ENCODE data around the gene LSP1. TPM values are rescaled to one million over a fixed set of nuclear protein-coding genes. Genes with fewer than 3 reads are reported as not detected.

Gene LSP1
- total and polyA plus RNA-seq, 2 of the 8 experiments (the other 6 are each of a cell fraction or from before 2014, with no cell fraction given): 0.03 TPM; not detected in 1

GRCh38 chr11:1866776-1867175 lies 13.9 kb downstream of the LSP1 start:
- Histone ChIP-seq H3K27ac (ENCODE audit: low read depth, low read length) (no peak overlapping the region), H3K23me2 (ENCODE audit: low read depth, low read length) (peaks cover 4% of the 10 kb centered on the region; the same call in 1 of the 2 replicates), H3K9me3 (ENCODE audit: insufficient read depth in 2 of 2, low read depth in 1 of 2, low read length in 1 of 2) (no peaks in the 10 kb centered on the region), H3K23ac (ENCODE audit: insufficient read length) (no peak overlapping the region), H3K79me2 (ENCODE audit: control insufficient read depth in 1 of 2, insufficient read depth in 2 of 2, low read length in 2 of 2) (no peaks in the 10 kb centered on the region), H3K56ac (replicated peaks; ENCODE audit: insufficient read length, low read depth, low read length) (no peak overlapping the region), H2AFZ (ENCODE audit: low read length) (no peak overlapping the region), H3K36me3 (ENCODE audit: control insufficient read depth in 2 of 4, insufficient read depth in 4 of 4, low read length in 3 of 4) (no peaks in the 10 kb centered on the region), H3K4me2 (ENCODE audit: insufficient read depth in 1 of 2, low read depth in 2 of 2, low read length in 2 of 2) (no peak overlapping the region), H3K4me3 (ENCODE audit: extremely low read depth in 1 of 4, insufficient read depth in 2 of 4, low read depth in 3 of 4, low read length in 4 of 4) (no peak overlapping the region), H4K20me1 (replicated peaks in 1 of 2; ENCODE audit: control insufficient read depth in 1 of 2, insufficient read depth in 2 of 2, low read length in 2 of 2) (peaks cover 0 to 2% of the 10 kb centered on the region in 2 experiments), H4K5ac (ENCODE audit: insufficient read length, low read depth, low read length) (no peak overlapping the region), H3K4me1 (replicated peaks in 1 of 4; ENCODE audit: control insufficient read depth in 3 of 4, insufficient read depth in 4 of 4, low read length in 3 of 4) (peaks cover 0 to 13% (median 5%) of the 10 kb centered on the region in 4 experiments; a peak in 5 of 7 replicates), H2AK5ac (ENCODE audit: low read depth, low read length) (no peak overlapping the region), H2BK15ac (ENCODE audit: low read length) (no peak overlapping the region), H2BK20ac (ENCODE audit: low read length) (no peak overlapping the region), H4K91ac (replicated peaks; ENCODE audit: insufficient read length, low read length) (no peak overlapping the region), H2BK12ac (ENCODE audit: low read depth, low read length) (no peak overlapping the region), H3K9ac (replicated peaks in 1 of 4; ENCODE audit: extremely low read depth in 1 of 4, low read depth in 3 of 4, low read length in 3 of 4) (no peak overlapping the region), H3K4ac (replicated peaks; ENCODE audit: insufficient read length, low read depth, low read length) (no peak overlapping the region), H2BK5ac (ENCODE audit: low read depth, low read length) (no peak overlapping the region), H2BK120ac (replicated peaks; ENCODE audit: low read depth, low read length) (no peak overlapping the region), H3K79me1 (ENCODE audit: low read depth, low read length) (no peaks in the 10 kb centered on the region), H3K27me3 (replicated peaks in 1 of 4; ENCODE audit: control insufficient read depth in 3 of 4, extremely low read depth in 1 of 4, insufficient read depth in 3 of 4, low read length in 3 of 4) (peaks cover 0 to 3% (median 0%) of the 10 kb centered on the region in 4 experiments; a peak in 1 of 7 replicates), H4K8ac (ENCODE audit: extremely low read depth, insufficient read depth, low read length) (no peak overlapping the region), H3K18ac (ENCODE audit: extremely low read depth, low read length) (no peak overlapping the region), H3K14ac (ENCODE audit: insufficient read length) (no peak overlapping the region)
- FAIRE-seq (no peak), DNase-seq (ENCODE audit: low read depth in 1 of 2, low spot score in 2 of 2) (no peak)
- 86% methylated on average over 11 of the region's 15 CpGs; no CpG with 5 or more reads in 1 of the 2 experiments for WGBS, 2 experiments (ENCODE audit: extremely low coverage in 1 of 2, insufficient coverage in 1 of 2, insufficient read length in 1 of 2, insufficient replicate concordance in 2 of 2, low coverage in 1 of 2, low lambda C conversion rate in 2 of 2, missing lambda C conversion rate in 1 of 2)
- ChIA-PET CTCF (ENCODE audit: partially characterized antibody) (interaction anchor here (0.8 to 4.1 kb wide), 8 partner anchors 10 to 283 kb away, joined by 3 to 23 read pairs (median 6); no protein-coding TSS in a partner anchor), POLR2A (ENCODE audit: partially characterized antibody) (no interaction called here)
- TF ChIP-seq SRF (IDR thresholded peaks at IDR 0.05; ENCODE audit: low read depth, low read length): no peak
- no peak for TF ChIP-seq BACH1 (IDR thresholded peaks at IDR 0.05; ENCODE audit: low read length)
- TF ChIP-seq EGR1 (IDR thresholded peaks at IDR 0.05; ENCODE audit: borderline replicate concordance, low read depth, low read length): no peak
- no peak for TF ChIP-seq CHD1 (IDR thresholded peaks at IDR 0.05; ENCODE audit: low read depth, low read length)
- no peak for TF ChIP-seq POLR2AphosphoS5 (IDR thresholded peaks at IDR 0.05; ENCODE audit: low read depth, low read length)
- no peak for TF ChIP-seq RNF2 (IDR thresholded peaks at IDR 0.05; ENCODE audit: borderline replicate concordance, low read depth, low read length, missing control alignments, poor library complexity, severe bottlenecking)
- no peak for TF ChIP-seq ZNF274 (IDR thresholded peaks at IDR 0.05; ENCODE audit: borderline replicate concordance, extremely low read depth, low read length)
- no peak for TF ChIP-seq GTF2F1 (IDR thresholded peaks at IDR 0.05; ENCODE audit: borderline replicate concordance, low read depth, low read length)

Measured in H1 (cell line).